ENCODE measurements around the gene ANKDD1A. TPM values are rescaled to one million over a fixed set of nuclear protein-coding genes. Genes with fewer than 3 reads are reported as not detected.

The ANKDD1A gene
- total RNA-seq, 1 experiment from 2014 or later: 6.1 TPM

DNA sequence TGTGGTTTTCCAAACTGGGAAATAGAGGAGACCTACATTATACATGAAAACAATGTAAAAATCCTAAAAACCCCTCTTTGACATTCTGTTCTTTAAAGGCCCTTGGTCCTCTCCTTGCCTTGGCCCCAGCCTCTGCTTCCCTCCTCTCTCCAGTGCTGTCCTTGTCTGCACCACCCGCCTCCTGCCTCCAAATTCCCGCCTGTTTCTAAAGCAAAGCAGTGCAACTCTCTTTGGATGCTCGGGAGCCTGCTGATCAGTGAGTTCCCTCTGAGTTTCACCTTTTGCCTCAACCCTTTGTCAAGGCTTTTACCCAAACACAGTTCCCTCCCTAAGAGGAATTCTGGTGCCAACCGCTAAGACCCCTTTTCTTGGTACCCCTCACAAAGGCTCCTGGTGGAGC, 8.0 kb downstream of the ANKDD1A start:
- ATAC-seq: no peak
- no peak overlapping the region for H3K4me3 Mint-ChIP-seq

GRCh38 chr15:64921711-64922110, 10.0 kb downstream of the ANKDD1A start:
- no peak for ATAC-seq
- ChIA-PET POLR2A (no interaction called here), CTCF (interaction anchor here (1.1 kb wide), 1 partner anchor 9 kb away, joined by 3 read pairs; the partner anchor contains the start of gene ANKDD1A)
- H3K27ac Mint-ChIP-seq: peak overlapping the region; percentile 37; the same call in 1 of the 2 replicates
- DNase-seq (ENCODE audit: low spot score): no peak
- H3K9me3 Mint-ChIP-seq: peaks cover 13% of the 10 kb centered on the region
- no peaks in the 10 kb centered on the region for H3K36me3 Mint-ChIP-seq
- H3K27me3 Mint-ChIP-seq (ENCODE audit: low read depth): no peaks in the 10 kb centered on the region
- no peak overlapping the region for H3K4me3 Mint-ChIP-seq
- H3K4me1 Mint-ChIP-seq: peaks cover 11% of the 10 kb centered on the region
- TF ChIP-seq, protein P1, sequence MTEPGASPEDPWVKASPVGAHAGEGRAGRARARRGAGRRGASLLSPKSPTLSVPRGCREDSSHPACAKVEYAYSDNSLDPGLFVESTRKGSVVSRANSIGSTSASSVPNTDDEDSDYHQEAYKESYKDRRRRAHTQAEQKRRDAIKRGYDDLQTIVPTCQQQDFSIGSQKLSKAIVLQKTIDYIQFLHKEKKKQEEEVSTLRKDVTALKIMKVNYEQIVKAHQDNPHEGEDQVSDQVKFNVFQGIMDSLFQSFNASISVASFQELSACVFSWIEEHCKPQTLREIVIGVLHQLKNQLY (CRISPR knock-in tag; IDR thresholded peaks at IDR 0.05): no peak
- TF ChIP-seq ZNF416 (CRISPR knock-in tag; IDR thresholded peaks at IDR 0.05) (no peak), NFYB (CRISPR knock-in tag; conservative IDR thresholded peaks at IDR 0.05; ENCODE audit: low read depth) (no peak), ZNF532 (CRISPR knock-in tag; IDR thresholded peaks at IDR 0.05; ENCODE audit: borderline replicate concordance) (no peak), GRHL2 (CRISPR knock-in tag; IDR thresholded peaks at IDR 0.05; ENCODE audit: insufficient replicate concordance, severe bottlenecking) (no peak), SMAD3 (CRISPR knock-in tag; IDR thresholded peaks at IDR 0.05; ENCODE audit: borderline replicate concordance) (no peak), OVOL2 (CRISPR knock-in tag; IDR thresholded peaks at IDR 0.05; ENCODE audit: borderline replicate concordance) (no peak), JUN (CRISPR knock-in tag; IDR thresholded peaks at IDR 0.05) (no peak), NFATC4 (CRISPR knock-in tag; IDR thresholded peaks at IDR 0.05) (no peak)
- TF ChIP-seq, protein P2, sequence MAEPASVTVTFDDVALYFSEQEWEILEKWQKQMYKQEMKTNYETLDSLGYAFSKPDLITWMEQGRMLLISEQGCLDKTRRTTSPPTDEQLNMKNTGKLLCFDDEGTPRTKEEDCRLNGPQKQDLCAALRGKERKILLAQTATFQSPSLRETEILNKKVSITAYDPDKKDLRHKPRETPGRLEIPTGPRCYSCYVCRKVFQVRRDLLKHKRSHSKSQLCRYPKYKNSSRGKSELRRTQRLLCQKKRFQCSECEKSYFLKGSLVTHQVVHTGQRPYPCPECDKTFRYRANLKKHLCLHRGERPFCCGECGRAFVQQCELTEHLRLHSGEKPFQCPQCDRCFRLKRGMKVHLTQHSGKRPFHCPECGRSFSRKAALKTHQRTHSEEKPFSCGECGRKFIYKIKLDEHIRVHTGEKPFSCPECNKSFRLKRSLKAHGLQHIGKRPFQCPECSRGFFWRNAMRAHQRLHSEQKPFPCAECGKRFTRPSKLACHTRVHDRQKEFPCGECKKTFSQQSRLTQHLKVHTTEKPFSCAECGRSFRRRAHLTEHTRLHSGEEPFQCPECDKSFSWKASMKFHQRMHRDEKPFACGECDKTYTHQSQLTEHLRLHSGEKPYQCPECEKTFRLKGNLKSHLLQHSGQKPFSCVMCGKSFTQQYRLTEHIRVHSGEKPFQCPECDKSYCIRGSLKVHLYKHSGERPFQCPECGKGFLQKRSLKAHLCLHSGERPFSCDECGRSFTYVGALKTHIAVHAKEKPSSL (CRISPR knock-in tag; conservative IDR thresholded peaks at IDR 0.05): no peak
- TF ChIP-seq, protein P3, sequence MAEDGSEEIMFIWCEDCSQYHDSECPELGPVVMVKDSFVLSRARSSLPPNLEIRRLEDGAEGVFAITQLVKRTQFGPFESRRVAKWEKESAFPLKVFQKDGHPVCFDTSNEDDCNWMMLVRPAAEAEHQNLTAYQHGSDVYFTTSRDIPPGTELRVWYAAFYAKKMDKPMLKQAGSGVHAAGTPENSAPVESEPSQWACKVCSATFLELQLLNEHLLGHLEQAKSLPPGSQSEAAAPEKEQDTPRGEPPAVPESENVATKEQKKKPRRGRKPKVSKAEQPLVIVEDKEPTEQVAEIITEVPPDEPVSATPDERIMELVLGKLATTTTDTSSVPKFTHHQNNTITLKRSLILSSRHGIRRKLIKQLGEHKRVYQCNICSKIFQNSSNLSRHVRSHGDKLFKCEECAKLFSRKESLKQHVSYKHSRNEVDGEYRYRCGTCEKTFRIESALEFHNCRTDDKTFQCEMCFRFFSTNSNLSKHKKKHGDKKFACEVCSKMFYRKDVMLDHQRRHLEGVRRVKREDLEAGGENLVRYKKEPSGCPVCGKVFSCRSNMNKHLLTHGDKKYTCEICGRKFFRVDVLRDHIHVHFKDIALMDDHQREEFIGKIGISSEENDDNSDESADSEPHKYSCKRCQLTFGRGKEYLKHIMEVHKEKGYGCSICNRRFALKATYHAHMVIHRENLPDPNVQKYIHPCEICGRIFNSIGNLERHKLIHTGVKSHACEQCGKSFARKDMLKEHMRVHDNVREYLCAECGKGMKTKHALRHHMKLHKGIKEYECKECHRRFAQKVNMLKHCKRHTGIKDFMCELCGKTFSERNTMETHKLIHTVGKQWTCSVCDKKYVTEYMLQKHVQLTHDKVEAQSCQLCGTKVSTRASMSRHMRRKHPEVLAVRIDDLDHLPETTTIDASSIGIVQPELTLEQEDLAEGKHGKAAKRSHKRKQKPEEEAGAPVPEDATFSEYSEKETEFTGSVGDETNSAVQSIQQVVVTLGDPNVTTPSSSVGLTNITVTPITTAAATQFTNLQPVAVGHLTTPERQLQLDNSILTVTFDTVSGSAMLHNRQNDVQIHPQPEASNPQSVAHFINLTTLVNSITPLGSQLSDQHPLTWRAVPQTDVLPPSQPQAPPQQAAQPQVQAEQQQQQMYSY (CRISPR knock-in tag; IDR thresholded peaks at IDR 0.05): no peak

More for the DNA sequence above, 8.0 kb downstream of the ANKDD1A start:
- DNase-seq (ENCODE audit: low spot score): no peak
- Mint-ChIP-seq H3K27ac (no peak overlapping the region), H3K9me3 (peaks cover 12% of the 10 kb centered on the region), H3K4me1 (peaks cover 25% of the 10 kb centered on the region), H3K27me3 (ENCODE audit: low read depth) (peaks cover 3% of the 10 kb centered on the region), H3K36me3 (no peaks in the 10 kb centered on the region)
- CTCF ChIA-PET: no interaction called here
- POLR2A ChIA-PET: no interaction called here
- TF ChIP-seq FOXK1 (CRISPR knock-in tag; IDR thresholded peaks at IDR 0.05) (no peak), FOXP4 (CRISPR knock-in tag; IDR thresholded peaks at IDR 0.05) (no peak)

Data from WTC11 (cell line).